GM12891 (cell line): ENCODE measurements around the gene MATK.

Source experiments
- POLR2AphosphoS5 ChIP-seq: IDR thresholded peaks from 2 replicates; pipeline ENCODE4 v1.6.1; 2011; ENCODE audit warnings: low read depth, low read length, control low read depth
- SPI1 ChIP-seq: IDR thresholded peaks from 2 replicates; pipeline ENCODE4 v1.6.1; 2011; ENCODE audit warnings: low read depth, low read length, control low read depth
- TAF1 ChIP-seq: IDR thresholded peaks from 2 replicates; pipeline ENCODE4 v1.6.1; 2011; ENCODE audit warnings: low read depth, low read length, control low read depth

DNA sequence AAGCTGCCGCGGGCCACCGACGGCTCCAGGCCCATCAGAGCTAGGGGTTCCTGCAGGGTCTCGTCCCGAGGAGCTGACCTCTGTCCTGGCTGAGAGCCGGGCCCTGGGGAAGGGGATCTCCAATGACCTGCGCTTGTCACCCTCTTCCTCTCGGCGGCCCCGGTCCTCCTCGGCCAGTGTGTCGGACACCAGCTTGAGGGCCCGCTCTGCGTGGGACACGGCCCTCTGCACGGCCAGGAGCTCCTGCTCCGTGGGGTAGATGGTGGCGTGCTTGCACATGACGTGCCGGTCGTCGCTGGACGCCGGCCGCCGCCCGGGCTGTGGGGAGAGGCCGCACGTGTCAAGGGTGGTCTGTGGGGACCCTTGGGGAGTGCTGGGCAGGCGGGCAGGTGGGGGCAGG is 32.7 kb upstream of the MATK start:
- TF ChIP-seq TAF1 (no peak), SPI1 (no peak), POLR2AphosphoS5 (no peak)
